Endothelial cell (in vitro differentiated cells): ENCODE data around the gene KAT5. TPM values are rescaled to one million over a fixed set of nuclear protein-coding genes. Genes with fewer than 3 reads are reported as not detected.
A peak's percentile ranks its signal among the peaks of the same experiment; 100 is the strongest.
"Not testable (repeated sequence)": the region's sequence is repeated elsewhere in the genome, so short reads cannot be mapped to it uniquely, and the experiment has no call there.

Experiments
- DNase-seq: peaks from one replicate; pipeline ENCODE4 v3.0.0; 2021; ENCODE audit warnings: low spot score
- H3K27ac Mint-ChIP-seq: one replicate; pipeline ENCODE4 v1.8.0; 2021; ENCODE audit warnings: mixed read lengths, inconsistent platforms; ENCODE audit not compliant: unreplicated experiment
- H3K27me3 Mint-ChIP-seq: one replicate; pipeline ENCODE4 v1.8.0; 2021; ENCODE audit warnings: mild to moderate bottlenecking, moderate library complexity, mixed read lengths, inconsistent platforms; ENCODE audit not compliant: unreplicated experiment
- H3K36me3 Mint-ChIP-seq: one replicate; pipeline ENCODE4 v1.8.0; 2021; ENCODE audit warnings: mild to moderate bottlenecking, low read depth, mixed read lengths, inconsistent platforms; ENCODE audit not compliant: unreplicated experiment
- H3K4me1 Mint-ChIP-seq: one replicate; pipeline ENCODE4 v1.8.0; 2021; ENCODE audit warnings: mild to moderate bottlenecking, mixed read lengths, inconsistent platforms; ENCODE audit not compliant: unreplicated experiment
- H3K4me3 Mint-ChIP-seq: one replicate; pipeline ENCODE4 v1.8.0; 2021; ENCODE audit warnings: mild to moderate bottlenecking, mixed read lengths, inconsistent platforms; ENCODE audit not compliant: unreplicated experiment
- H3K9me3 Mint-ChIP-seq: one replicate; pipeline ENCODE4 v1.8.0; 2021; ENCODE audit warnings: mixed read lengths, inconsistent platforms; ENCODE audit not compliant: unreplicated experiment
- total RNA-seq: library from RNA; stranded (reverse); fragmentation: NEBNext Ultra II Directional; extraction: Animal tissue kit (Norgen Biotek cat#: 25700); gene quantifications from one replicate; pipeline ENCODE4 v1.2.1, GENCODE V29; 2021; ENCODE audit not compliant: unreplicated experiment
- TF ChIP-seq, protein P1 (sequence below): fragments of 200-600 bp; sonication (generic); IDR thresholded peaks from one replicate; pipeline ENCODE4 v1.5.0; 2021; ENCODE audit warnings: antibody characterized with exemption; ENCODE audit not compliant: unreplicated experiment

Gene KAT5
- total RNA-seq, 1 donor from 2014 or later: 28.2 TPM

- peaks cover under 1% of the 10 kb centered on the region for H3K36me3 Mint-ChIP-seq
- H3K27ac Mint-ChIP-seq: no peak overlapping the region
- TF ChIP-seq, protein P1, sequence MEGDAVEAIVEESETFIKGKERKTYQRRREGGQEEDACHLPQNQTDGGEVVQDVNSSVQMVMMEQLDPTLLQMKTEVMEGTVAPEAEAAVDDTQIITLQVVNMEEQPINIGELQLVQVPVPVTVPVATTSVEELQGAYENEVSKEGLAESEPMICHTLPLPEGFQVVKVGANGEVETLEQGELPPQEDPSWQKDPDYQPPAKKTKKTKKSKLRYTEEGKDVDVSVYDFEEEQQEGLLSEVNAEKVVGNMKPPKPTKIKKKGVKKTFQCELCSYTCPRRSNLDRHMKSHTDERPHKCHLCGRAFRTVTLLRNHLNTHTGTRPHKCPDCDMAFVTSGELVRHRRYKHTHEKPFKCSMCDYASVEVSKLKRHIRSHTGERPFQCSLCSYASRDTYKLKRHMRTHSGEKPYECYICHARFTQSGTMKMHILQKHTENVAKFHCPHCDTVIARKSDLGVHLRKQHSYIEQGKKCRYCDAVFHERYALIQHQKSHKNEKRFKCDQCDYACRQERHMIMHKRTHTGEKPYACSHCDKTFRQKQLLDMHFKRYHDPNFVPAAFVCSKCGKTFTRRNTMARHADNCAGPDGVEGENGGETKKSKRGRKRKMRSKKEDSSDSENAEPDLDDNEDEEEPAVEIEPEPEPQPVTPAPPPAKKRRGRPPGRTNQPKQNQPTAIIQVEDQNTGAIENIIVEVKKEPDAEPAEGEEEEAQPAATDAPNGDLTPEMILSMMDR: no peak
- H3K4me1 Mint-ChIP-seq: no peaks in the 10 kb centered on the region
- no peak for DNase-seq
- H3K9me3 Mint-ChIP-seq: no peaks in the 10 kb centered on the region
- no peak overlapping the region for H3K4me3 Mint-ChIP-seq
- peaks cover 2% of the 10 kb centered on the region for H3K27me3 Mint-ChIP-seq
These were observed 18.4 kb downstream of the KAT5 start for GRCh38 chr11:65730461-65730860.

DNA sequence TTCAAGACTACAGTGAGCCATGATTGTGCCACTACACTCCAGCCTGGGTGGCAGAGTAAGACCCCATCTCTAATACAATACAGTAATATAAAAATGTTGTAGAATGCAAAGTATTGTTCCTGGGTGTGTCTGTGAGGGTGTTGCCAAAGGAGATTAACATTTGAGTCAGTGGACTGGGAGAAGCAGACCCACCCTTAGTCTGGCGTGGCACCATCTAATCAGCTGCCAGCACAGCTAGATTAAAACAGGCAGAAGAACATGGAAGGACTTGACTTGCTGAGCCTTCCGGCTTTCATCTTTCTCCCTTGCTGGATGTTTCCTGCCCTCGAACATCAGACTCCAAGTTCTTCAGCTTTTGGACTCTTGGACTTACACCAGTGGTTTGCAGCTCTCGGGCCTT, 23.1 kb downstream of the KAT5 start:
- DNase-seq, H3K9me3 Mint-ChIP-seq, H3K27me3 Mint-ChIP-seq, H3K36me3 Mint-ChIP-seq, H3K4me3 Mint-ChIP-seq, H3K4me1 Mint-ChIP-seq, H3K27ac Mint-ChIP-seq: not testable (repeated sequence)

DNA sequence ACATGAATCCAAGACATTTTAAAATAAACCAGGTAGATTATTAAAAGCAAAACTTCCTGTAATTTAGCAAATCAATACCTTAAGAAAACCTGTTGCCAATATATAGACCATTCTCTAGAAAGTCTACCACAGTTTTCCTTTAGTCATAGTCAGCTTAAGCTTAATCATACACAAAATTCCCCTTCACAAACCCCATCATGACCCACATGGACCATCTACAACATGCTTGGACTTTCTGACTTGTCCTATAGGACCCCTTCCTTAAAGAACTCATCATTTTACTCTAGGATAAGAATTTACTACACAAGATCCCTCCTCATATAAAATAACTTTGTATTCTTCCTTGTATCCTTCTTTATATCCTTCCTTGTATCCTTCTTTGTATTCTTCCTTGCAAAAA, 24.8 kb downstream of the KAT5 start:
- Mint-ChIP-seq H3K4me3 (peak overlapping the region; percentile 34), H3K27me3 (peaks cover 2% of the 10 kb centered on the region), H3K4me1 (no peaks in the 10 kb centered on the region), H3K9me3 (no peaks in the 10 kb centered on the region), H3K36me3 (peaks cover 3% of the 10 kb centered on the region), H3K27ac (no peak overlapping the region)
- TF ChIP-seq, protein P1: no peak
- no peak for DNase-seq

DNA sequence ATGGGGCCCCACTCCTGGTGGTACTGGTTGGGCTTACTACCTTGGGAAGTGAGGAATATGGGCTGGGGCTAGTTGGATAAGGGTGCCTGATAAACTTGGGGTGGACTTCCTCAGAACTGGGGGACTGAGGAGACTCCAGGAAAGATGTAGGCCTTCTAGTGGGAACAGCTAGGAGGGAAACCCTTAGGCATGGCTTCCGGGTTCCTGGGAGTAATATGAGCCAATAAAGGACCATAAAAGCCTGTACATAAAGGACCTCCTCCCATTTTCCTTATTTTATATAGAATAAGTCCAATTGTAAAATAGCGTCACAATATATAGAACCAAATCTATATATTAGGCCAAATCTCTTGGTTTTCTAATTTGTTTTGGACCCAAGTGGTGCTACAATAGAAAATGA, 27.0 kb downstream of the KAT5 start:
- no peak for DNase-seq
- Mint-ChIP-seq H3K9me3 (no peaks in the 10 kb centered on the region), H3K36me3 (peaks cover 3% of the 10 kb centered on the region), H3K27ac (no peak overlapping the region), H3K4me3 (no peak overlapping the region), H3K4me1 (peaks cover 8% of the 10 kb centered on the region), H3K27me3 (peaks cover 5% of the 10 kb centered on the region)
- TF ChIP-seq, protein P1: no peak

DNA sequence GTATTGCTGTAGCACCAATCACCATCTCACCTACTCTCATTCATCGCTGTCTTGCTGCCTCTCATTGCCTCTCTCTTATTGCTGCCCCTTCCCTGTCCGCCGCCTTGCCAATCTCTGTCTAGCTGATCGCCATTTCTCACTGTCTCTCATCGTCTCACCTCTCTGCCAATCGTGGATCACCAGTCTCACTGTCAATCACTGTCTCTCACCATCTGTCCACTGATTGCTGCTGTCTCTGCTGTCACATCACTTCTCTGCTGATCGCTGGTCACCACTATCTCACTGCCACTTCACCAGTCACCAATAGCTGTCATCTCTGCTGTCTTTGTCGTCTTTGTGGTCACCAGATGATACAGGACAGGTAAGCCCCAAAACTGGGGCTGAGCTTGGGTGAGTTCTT, 29.1 kb downstream of the KAT5 start:
- no peaks in the 10 kb centered on the region for H3K9me3 Mint-ChIP-seq
- TF ChIP-seq, protein P1: no peak
- H3K27ac Mint-ChIP-seq: no peak overlapping the region
- H3K27me3 Mint-ChIP-seq: peaks cover 2% of the 10 kb centered on the region
- H3K4me1 Mint-ChIP-seq: peaks cover 8% of the 10 kb centered on the region
- H3K4me3 Mint-ChIP-seq: no peak overlapping the region
- no peak for DNase-seq
- H3K36me3 Mint-ChIP-seq: no peaks in the 10 kb centered on the region

DNA sequence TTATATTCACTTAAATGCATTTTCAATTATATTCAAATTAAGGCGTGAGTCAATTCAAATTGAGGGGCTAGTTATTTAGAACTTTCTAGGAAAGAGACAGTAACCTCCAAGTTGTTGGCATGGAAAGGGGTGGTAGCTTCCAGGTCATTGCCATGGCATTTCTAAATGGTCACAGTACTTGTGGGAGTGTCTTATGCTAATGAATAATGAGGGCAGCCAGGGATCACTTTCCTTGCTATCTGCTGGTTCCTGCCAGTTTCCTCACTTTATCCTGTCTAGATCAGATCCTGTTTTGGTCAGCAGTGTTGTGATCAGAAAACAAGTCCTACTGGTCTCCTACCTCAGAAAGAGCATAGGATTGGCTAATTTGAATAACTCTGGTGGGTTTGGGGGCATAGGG, 30.3 kb downstream of the KAT5 start:
- TF ChIP-seq, protein P1: no peak
- peaks cover 2% of the 10 kb centered on the region for H3K27me3 Mint-ChIP-seq
- H3K27ac Mint-ChIP-seq: peak overlapping the region; percentile 95
- DNase-seq: no peak
- no peak overlapping the region for H3K4me3 Mint-ChIP-seq
- peaks cover 8% of the 10 kb centered on the region for H3K4me1 Mint-ChIP-seq
- no peaks in the 10 kb centered on the region for H3K9me3 Mint-ChIP-seq
- no peaks in the 10 kb centered on the region for H3K36me3 Mint-ChIP-seq
